DND-41 (cell line): ENCODE measurements around the gene FEZF2.

Source experiments
- ATAC-seq: fragments of 200-7000 bp; cut with Tn5 transposase; 3 replicates; pipeline ENCODE4 v1.9.1; 2021; ENCODE audit warnings: low read depth; ENCODE audit not compliant: insufficient read depth
- DNase-seq: peaks from one replicate; pipeline ENCODE4 v3.0.0-alpha.2; 2020
- H2AFZ ChIP-seq: 2 replicates; pipeline ENCODE4 v1.6.0; 2012; ENCODE audit warnings: low read depth, low read length
- H3K27ac ChIP-seq: 2 replicates; pipeline ENCODE4 v1.5.1; 2012; ENCODE audit warnings: low read length, inconsistent platforms
- H3K27me3 ChIP-seq: fragments of 200-600 bp; sonication (generic); 2 replicates; pipeline ENCODE4 v1.6.0; 2012; ENCODE audit warnings: low read length, mild to moderate bottlenecking, inconsistent platforms; ENCODE audit not compliant: insufficient read depth, poor library complexity
- H3K36me3 ChIP-seq: 2 replicates; pipeline ENCODE4 v1.5.1; 2012; ENCODE audit warnings: low read length, inconsistent platforms; ENCODE audit not compliant: insufficient read depth
- H3K4me1 ChIP-seq: 2 replicates; pipeline ENCODE4 v1.5.1; 2012; ENCODE audit warnings: mild to moderate bottlenecking, low read length; ENCODE audit not compliant: insufficient read depth
- H3K4me2 ChIP-seq: 2 replicates; pipeline ENCODE4 v1.6.0; 2012; ENCODE audit warnings: mild to moderate bottlenecking, moderate library complexity, low read length, inconsistent platforms; ENCODE audit not compliant: insufficient read depth
- H3K4me3 ChIP-seq, 2 experiments: fragments of 200-600 bp in 1 of 2; shearing (Covaris generic) in 1 of 2; 2 replicates each; pipeline ENCODE4 v1.5.1; 2012 to 2016; ENCODE audit warnings: inconsistent platforms in 2 of 2, low read length in 2 of 2, mild to moderate bottlenecking in 2 of 2, low read depth in 1 of 2, moderate library complexity in 1 of 2
- H3K79me2 ChIP-seq: 2 replicates; pipeline ENCODE4 v1.6.0; 2012; ENCODE audit warnings: low read length, inconsistent platforms; ENCODE audit not compliant: insufficient read depth
- H3K9ac ChIP-seq: 2 replicates; pipeline ENCODE4 v1.6.0; 2012; ENCODE audit warnings: low read depth, mild to moderate bottlenecking, inconsistent platforms, low read length, moderate library complexity
- H3K9me3 ChIP-seq: 2 replicates; pipeline ENCODE4 v1.5.1; 2012; ENCODE audit warnings: low read length, moderate library complexity, mild to moderate bottlenecking, inconsistent platforms; ENCODE audit not compliant: insufficient read depth, severe bottlenecking
- H4K20me1 ChIP-seq: 2 replicates; pipeline ENCODE4 v1.6.0; 2012; ENCODE audit warnings: low read length; ENCODE audit not compliant: insufficient read depth
- CTCF ChIP-seq: IDR thresholded peaks from 2 replicates; pipeline ENCODE4 v1.5.1; 2012; ENCODE audit warnings: borderline replicate concordance, low read length, moderate library complexity, mild to moderate bottlenecking; ENCODE audit not compliant: poor library complexity, severe bottlenecking; ENCODE audit errors: extremely low read depth
- EZH2 ChIP-seq: IDR thresholded peaks from 3 replicates; pipeline ENCODE4 v1.6.1; 2012; ENCODE audit warnings: borderline replicate concordance, low read depth, mild to moderate bottlenecking, moderate library complexity, low read length, inconsistent platforms; ENCODE audit not compliant: severe bottlenecking

FEZF2 gene

GRCh38 chr3:62387251-62387650, 13.9 kb upstream of the FEZF2 start:
- ATAC-seq = no peak
- H4K20me1 ChIP-seq = no peaks in the 10 kb centered on the region

GRCh38 chr3:62379321-62379798, 6.0 kb upstream of the FEZF2 start:
- no peaks in the 10 kb centered on the region for H3K36me3 ChIP-seq
- H4K20me1 ChIP-seq = no peaks in the 10 kb centered on the region
- H3K27me3 ChIP-seq = peaks cover 4% of the 10 kb centered on the region
- no peak overlapping the region for H3K27ac ChIP-seq
- no peaks in the 10 kb centered on the region for H3K4me1 ChIP-seq
- no peak for ATAC-seq
- no peak overlapping the region for H3K9ac ChIP-seq
- no peak overlapping the region for H3K4me3 ChIP-seq
- no peaks in the 10 kb centered on the region for H3K79me2 ChIP-seq
- H3K9me3 ChIP-seq = no peaks in the 10 kb centered on the region
- DNase-seq = no peak
- no peak overlapping the region for H3K4me2 ChIP-seq
- H2AFZ ChIP-seq = no peak overlapping the region
- TF ChIP-seq CTCF = no peak
- TF ChIP-seq EZH2 = no peak

More at GRCh38 chr3:62387251-62387650, 13.9 kb upstream of the FEZF2 start:
- Histone ChIP-seq H3K4me3 (no peak overlapping the region), H3K4me2 (no peak overlapping the region), H3K36me3 (no peaks in the 10 kb centered on the region), H2AFZ (no peak overlapping the region), H3K79me2 (no peaks in the 10 kb centered on the region), H3K9ac (no peak overlapping the region), H3K9me3 (no peaks in the 10 kb centered on the region), H3K27ac (no peak overlapping the region), H3K27me3 (no peaks in the 10 kb centered on the region), H3K4me1 (no peaks in the 10 kb centered on the region)
- TF ChIP-seq EZH2 (no peak), CTCF (no peak)
- DNase-seq = no peak

- TF ChIP-seq CTCF (no peak), EZH2 (no peak)
- Histone ChIP-seq H3K27ac (no peak overlapping the region), H3K9me3 (no peaks in the 10 kb centered on the region), H3K36me3 (no peaks in the 10 kb centered on the region), H3K9ac (no peak overlapping the region), H2AFZ (no peak overlapping the region), H3K27me3 (peaks cover 4% of the 10 kb centered on the region), H4K20me1 (no peaks in the 10 kb centered on the region), H3K4me1 (no peaks in the 10 kb centered on the region), H3K4me2 (no peak overlapping the region), H3K4me3 (no peak overlapping the region), H3K79me2 (no peaks in the 10 kb centered on the region)
- no peak for DNase-seq
- ATAC-seq = no peak
Observed at GRCh38 chr3:62378921-62379320, 5.6 kb upstream of the FEZF2 start.
